Endothelial cell of umbilical vein (primary cell): ENCODE results near the gene FBXL17. TPM values are rescaled to one million over a fixed set of nuclear protein-coding genes. Genes with fewer than 3 reads are reported as not detected.

Experiments
- BruUV-seq: library from RNA; stranded (reverse); fragments of 400-500 nt; replicated peaks from 2 replicates; lab custom pipeline; 2021; lab: Mats Ljungman, UMichigan
- CTCF ChIA-PET: fragments of 300-600, 350-600 bp; sonication (Branson Sonifier 250); formaldehyde crosslinking; loops from one replicate; lab custom pipeline; 2021; ENCODE audit warnings: antibody characterized with exemption, inconsistent platforms; lab: Charles Lee
- POLR2A ChIA-PET: fragments of 300-600, 350-600 bp; sonication (Branson Sonifier 250); formaldehyde crosslinking; loops from one replicate; lab custom pipeline; 2021; ENCODE audit warnings: antibody characterized with exemption, inconsistent platforms; lab: Charles Lee
- DNase-seq: peaks from one replicate; pipeline ENCODE4 v3.0.0-alpha.2; 2011; ENCODE audit warnings: low read depth, low spot score
- FAIRE-seq: peaks from 2 replicates; lab custom pipeline; 2011; peaks lifted over from hg19 to GRCh38; lab: Jason Lieb, UNC
- H2AFZ ChIP-seq: 2 replicates; pipeline ENCODE4 v1.6.0; 2012; ENCODE audit warnings: low read depth, low read length, control low read depth, inconsistent platforms
- H3K27ac ChIP-seq: 2 replicates; pipeline ENCODE4 v1.5.1; 2011; ENCODE audit warnings: low read depth, mild to moderate bottlenecking, control low read depth, low read length, moderate library complexity; ENCODE audit not compliant: insufficient read depth
- H3K27me3 ChIP-seq, 2 experiments: 2 replicates each; pipeline versions ENCODE4 v1.6.0 to v1.6.1; 2011; ENCODE audit warnings: low read length in 2 of 2, mixed read lengths in 1 of 2; ENCODE audit not compliant: control insufficient read depth in 2 of 2, insufficient read depth in 2 of 2
- H3K36me3 ChIP-seq, 2 experiments: 2 replicates in 1 of 2; 3 replicates in 1 of 2; pipeline ENCODE4 v1.5.1; 2011; ENCODE audit warnings: low read length in 2 of 2, mild to moderate bottlenecking in 1 of 2, moderate library complexity in 1 of 2; ENCODE audit not compliant: control insufficient read depth in 2 of 2, insufficient read depth in 2 of 2; ENCODE audit errors: extremely low read depth in 1 of 2
- H3K4me1 ChIP-seq: 3 replicates; pipeline ENCODE4 v1.5.1; 2011; ENCODE audit warnings: mild to moderate bottlenecking, low read length; ENCODE audit not compliant: control insufficient read depth, insufficient read depth; ENCODE audit errors: extremely low read depth
- H3K4me2 ChIP-seq: 2 replicates; pipeline ENCODE4 v1.6.1; 2011; ENCODE audit warnings: low read length, control low read depth, mixed read lengths; ENCODE audit not compliant: insufficient read depth
- H3K4me3 ChIP-seq, 3 experiments: fragments of 200-600 bp in 1 of 3; sonication (generic), shearing (Covaris generic) in 1 of 3; replicated peaks in 1 of 3; 2 replicates each; pipeline ENCODE4 v1.5.1; 2011 to 2016; ENCODE audit warnings: control low read depth in 3 of 3, low read length in 3 of 3, mild to moderate bottlenecking in 2 of 3, inconsistent platforms in 1 of 3, low read depth in 1 of 3, moderate library complexity in 1 of 3; ENCODE audit not compliant: insufficient read depth in 1 of 3
- H3K79me2 ChIP-seq: 2 replicates; pipeline ENCODE4 v1.6.0; 2012; ENCODE audit warnings: low read length, inconsistent platforms; ENCODE audit not compliant: control insufficient read depth, insufficient read depth
- H3K9ac ChIP-seq: replicated peaks from 2 replicates; pipeline ENCODE3; 2011; ENCODE audit warnings: low read length, control low read depth; ENCODE audit not compliant: insufficient read depth; ENCODE audit errors: extremely low read depth
- H3K9me1 ChIP-seq: replicated peaks from 3 replicates; pipeline ENCODE4 v1.6.0; 2011; ENCODE audit warnings: mild to moderate bottlenecking, low read length; ENCODE audit not compliant: control insufficient read depth, insufficient read depth; ENCODE audit errors: extremely low read depth
- H3K9me3 ChIP-seq: replicated peaks from 2 replicates; pipeline ENCODE4 v1.5.1; 2012; ENCODE audit warnings: low read length, inconsistent platforms; ENCODE audit not compliant: control insufficient read depth, insufficient read depth
- H4K20me1 ChIP-seq: replicated peaks from 2 replicates; pipeline ENCODE3; 2011; ENCODE audit warnings: mild to moderate bottlenecking, low read length; ENCODE audit not compliant: control insufficient read depth, insufficient read depth; ENCODE audit errors: extremely low read depth
- CTCF ChIP-seq, 2 donors: IDR thresholded peaks; 1 replicate in 1 of 2; 2 replicates in 1 of 2; pipeline ENCODE4 v1.5.1; 2011; ENCODE audit warnings: low read length in 2 of 2, mild to moderate bottlenecking in 2 of 2, moderate library complexity in 2 of 2, control low read depth in 1 of 2, inconsistent platforms in 1 of 2, low read depth in 1 of 2; ENCODE audit not compliant: insufficient read depth in 1 of 2; ENCODE audit errors: extremely low read depth in 1 of 2
- EZH2 ChIP-seq: IDR thresholded peaks from 2 replicates; pipeline ENCODE4 v1.6.1; 2012; ENCODE audit warnings: borderline replicate concordance, low read depth, mild to moderate bottlenecking, moderate library complexity, low read length, inconsistent platforms; ENCODE audit not compliant: severe bottlenecking
- FOS ChIP-seq: IDR thresholded peaks from 2 replicates; pipeline ENCODE4 v1.6.1; 2011; ENCODE audit warnings: mild to moderate bottlenecking, low read length, moderate library complexity, borderline replicate concordance; ENCODE audit not compliant: insufficient read depth
- GATA2 ChIP-seq: IDR thresholded peaks from 2 replicates; pipeline ENCODE4 v1.7.0; 2011; ENCODE audit warnings: low read depth, mild to moderate bottlenecking, moderate library complexity, mixed read lengths, low read length; ENCODE audit not compliant: insufficient read length, insufficient read depth
- JUN ChIP-seq: IDR thresholded peaks from 2 replicates; pipeline ENCODE4 v1.6.1; 2011; ENCODE audit warnings: borderline replicate concordance, low read depth; ENCODE audit not compliant: insufficient read length, insufficient read depth
- MAX ChIP-seq: IDR thresholded peaks from 2 replicates; pipeline ENCODE4 v1.6.1; 2011; ENCODE audit not compliant: insufficient read depth, insufficient read length
- MYC ChIP-seq: IDR thresholded peaks from one replicate; pipeline ENCODE4 v1.6.1; 2011; ENCODE audit warnings: mild to moderate bottlenecking, low read depth, low read length
- POLR2A ChIP-seq: IDR thresholded peaks from 2 replicates; pipeline ENCODE4 v1.6.1; 2012; ENCODE audit warnings: low read depth, mild to moderate bottlenecking, control low read depth, low read length
- POLR2AphosphoS5 ChIP-seq: IDR thresholded peaks from 2 replicates; pipeline ENCODE4 v1.6.1; 2012; ENCODE audit warnings: low read depth, mild to moderate bottlenecking, control low read depth, low read length, moderate library complexity; ENCODE audit not compliant: insufficient read depth
- dilution Hi-C: fragments of 300-500 bp; cut with MboI; formaldehyde crosslinking; loops from one replicate; pipeline ENCODE4 v1.15.0; 2019; ENCODE audit warnings: low sequenced_read_pairs; ENCODE audit not compliant: extremely low pct_ligation_motif_present
- intact Hi-C: fragments of 100-400 bp; cut with micrococcal nuclease; formaldehyde crosslinking; loops from one replicate; pipeline ENCODE4 v1.10.0; 2022
- polyA plus RNA-seq, 4 experiments: library from polyadenylated mRNA; depleted of rRNA in 3 of 4; stranded (reverse) in 3 of 4; unstranded in 1 of 4; fragments of >200 nt; gene quantifications; 2 replicates each; pipeline versions ENCODE4 v1.2.1 to v1.2.3, GENCODE V29; 2011 to 2012; ENCODE audit warnings: missing spikeins in 1 of 4
- total RNA-seq: library from RNA; stranded (reverse); gene quantifications from 2 replicates; pipeline ENCODE4 v1.2.3, GENCODE V29; 2021

Gene FBXL17
- total and polyA plus RNA-seq, 2 donors (not counting 3 experiments of a cell fraction or from before 2014, with no cell fraction given), result 2.7 to 8.8 TPM

GRCh38 chr5:108145351-108145750 lies 236.5 kb downstream of the FBXL17 start:
- H3K36me3 ChIP-seq, result no peaks in the 10 kb centered on the region
- ChIA-PET POLR2A (no interaction called here), CTCF (interaction anchor here (1.1 kb wide), 1 partner anchor 200 kb away, joined by 3 read pairs; no protein-coding TSS in a partner anchor)
- dilution Hi-C loops (no loop called here), intact Hi-C loops (no loop called here)
- no peak for DNase-seq
- H3K4me1 ChIP-seq, result no peaks in the 10 kb centered on the region
- no peak for TF ChIP-seq POLR2AphosphoS5
- no peak for TF ChIP-seq GATA2
- no peak for TF ChIP-seq FOS
- TF ChIP-seq JUN, result no peak
- no peak for TF ChIP-seq MYC
- TF ChIP-seq MAX, result no peak
- no peak for TF ChIP-seq CTCF (IDR thresholded peaks at IDR 0.05; ENCODE audit: extremely low read depth in 1 of 2, insufficient read depth in 1 of 2, low read depth in 1 of 2, low read length in 2 of 2)
- TF ChIP-seq EZH2, result no peak
- no peak for TF ChIP-seq POLR2A
- H3K9me1 ChIP-seq, result no peaks in the 10 kb centered on the region
- H3K27ac ChIP-seq, result no peak overlapping the region
- no peaks in the 10 kb centered on the region for H4K20me1 ChIP-seq
- no peak for FAIRE-seq
- H3K4me2 ChIP-seq, result no peak overlapping the region
- H2AFZ ChIP-seq, result no peak overlapping the region
- no peaks in the 10 kb centered on the region for H3K27me3 ChIP-seq
- BruUV-seq, result no TSS peak
- no peaks in the 10 kb centered on the region for H3K79me2 ChIP-seq
- H3K9ac ChIP-seq, result no peak overlapping the region
- H3K9me3 ChIP-seq, result no peaks in the 10 kb centered on the region
- H3K4me3 ChIP-seq, result no peak overlapping the region
